GM12873 (cell line): Measurements from ENCODE around the gene ERCC6L.

ENCODE experiments used
- TF ChIP-seq, protein P1 (sequence below): IDR thresholded peaks from 2 replicates; pipeline ENCODE4 v1.5.1; 2012; ENCODE audit warnings: low read depth, mild to moderate bottlenecking, moderate library complexity, low read length, control low read depth; ENCODE audit not compliant: insufficient read depth; ENCODE audit errors: missing control alignments

Gene ERCC6L

GRCh38 chrX:72260448-72260847 lies 21.6 kb upstream of the ERCC6L start:
- TF ChIP-seq, protein P1, sequence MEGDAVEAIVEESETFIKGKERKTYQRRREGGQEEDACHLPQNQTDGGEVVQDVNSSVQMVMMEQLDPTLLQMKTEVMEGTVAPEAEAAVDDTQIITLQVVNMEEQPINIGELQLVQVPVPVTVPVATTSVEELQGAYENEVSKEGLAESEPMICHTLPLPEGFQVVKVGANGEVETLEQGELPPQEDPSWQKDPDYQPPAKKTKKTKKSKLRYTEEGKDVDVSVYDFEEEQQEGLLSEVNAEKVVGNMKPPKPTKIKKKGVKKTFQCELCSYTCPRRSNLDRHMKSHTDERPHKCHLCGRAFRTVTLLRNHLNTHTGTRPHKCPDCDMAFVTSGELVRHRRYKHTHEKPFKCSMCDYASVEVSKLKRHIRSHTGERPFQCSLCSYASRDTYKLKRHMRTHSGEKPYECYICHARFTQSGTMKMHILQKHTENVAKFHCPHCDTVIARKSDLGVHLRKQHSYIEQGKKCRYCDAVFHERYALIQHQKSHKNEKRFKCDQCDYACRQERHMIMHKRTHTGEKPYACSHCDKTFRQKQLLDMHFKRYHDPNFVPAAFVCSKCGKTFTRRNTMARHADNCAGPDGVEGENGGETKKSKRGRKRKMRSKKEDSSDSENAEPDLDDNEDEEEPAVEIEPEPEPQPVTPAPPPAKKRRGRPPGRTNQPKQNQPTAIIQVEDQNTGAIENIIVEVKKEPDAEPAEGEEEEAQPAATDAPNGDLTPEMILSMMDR: no peak

DNA sequence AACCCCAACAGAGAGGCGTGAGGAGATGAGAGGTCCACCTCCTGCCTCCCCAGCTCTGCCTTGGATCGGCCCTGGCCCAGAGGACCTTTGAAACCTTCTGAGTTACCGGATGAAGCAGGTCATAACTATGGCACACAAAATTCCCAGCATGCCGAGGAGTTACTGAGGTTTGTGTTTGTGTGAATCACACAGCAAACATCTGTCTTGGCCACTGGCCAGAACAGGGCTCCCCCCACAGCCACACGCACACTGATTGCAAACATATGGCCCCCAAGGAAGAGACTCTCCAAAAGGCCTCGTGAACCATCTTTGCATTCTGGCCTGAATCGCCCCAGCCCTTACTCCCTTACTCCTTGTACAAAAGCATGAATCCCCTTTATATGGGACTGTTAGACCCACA lies 19.3 kb upstream of the ERCC6L start:
- TF ChIP-seq, protein P1: no peak

DNA sequence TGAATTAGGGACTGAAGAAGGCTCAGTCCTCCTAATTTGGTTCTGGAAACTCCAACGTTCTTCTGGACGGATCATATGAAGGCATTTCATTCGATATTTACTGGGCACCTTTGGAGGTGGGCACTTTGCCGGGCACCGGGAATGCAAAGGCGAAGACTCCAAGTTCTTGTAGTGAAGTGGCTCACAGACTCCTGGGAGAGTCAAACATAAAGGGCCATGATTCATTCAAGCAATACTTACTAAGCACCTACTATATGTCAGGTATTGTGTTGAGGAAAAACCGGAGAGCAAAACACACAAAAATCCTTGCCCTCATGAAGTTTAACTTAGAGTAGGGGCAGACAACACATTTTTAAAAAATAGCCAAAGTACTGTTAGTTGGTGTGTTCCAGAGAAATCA lies 17.0 kb upstream of the ERCC6L start:
- TF ChIP-seq, protein P1: no peak

DNA sequence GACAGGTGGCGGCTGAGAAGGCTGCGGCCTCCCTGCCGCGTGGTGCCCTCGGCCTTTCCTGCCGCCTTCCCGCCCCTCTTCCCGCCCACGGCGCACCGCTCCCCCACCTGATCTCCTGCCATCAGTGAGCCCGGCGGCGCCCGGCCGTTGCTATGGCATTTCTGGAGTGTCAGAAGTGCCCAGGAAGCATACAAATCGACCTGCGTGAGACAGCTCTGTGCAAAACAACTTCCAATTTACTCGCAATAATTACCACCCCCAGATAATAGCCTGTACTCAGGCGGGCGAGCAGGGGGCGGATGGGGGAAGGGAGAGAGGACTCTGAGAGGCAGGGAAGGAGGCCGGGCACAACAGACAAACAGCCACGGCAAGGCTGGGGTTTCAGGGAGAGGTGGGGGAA lies 16.6 kb upstream of the ERCC6L start:
- TF ChIP-seq, protein P1: no peak

DNA sequence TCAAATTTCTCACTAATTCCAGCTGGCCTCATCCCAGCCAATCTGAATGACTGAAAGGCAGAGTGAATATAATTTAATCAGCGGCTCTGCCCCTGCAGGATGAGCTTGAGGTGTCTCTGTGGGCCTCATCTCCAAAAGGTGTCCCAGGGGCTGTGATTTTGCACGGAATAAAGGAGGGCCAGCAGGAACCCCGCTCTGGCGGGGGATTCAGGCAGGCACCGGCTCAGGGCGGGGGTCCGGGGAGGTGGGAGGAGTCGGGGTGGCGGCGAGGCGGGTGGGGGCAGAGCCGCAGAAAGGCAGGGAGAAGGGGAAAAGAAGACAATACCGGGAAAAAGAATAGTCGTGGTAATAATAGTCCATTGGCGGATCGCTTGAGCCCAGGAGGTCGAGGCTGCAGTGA lies 16.0 kb upstream of the ERCC6L start:
- TF ChIP-seq, protein P1: no peak

GRCh38 chrX:72253686-72254085 lies 14.9 kb upstream of the ERCC6L start:
- TF ChIP-seq, protein P1: no peak

- TF ChIP-seq, protein P1: no peak
These were observed 8.5 kb upstream of the ERCC6L start for GRCh38 chrX:72247206-72247942.
